ENCODE data around the gene ZNF500.
"Not testable (repeated sequence)": the region's sequence is repeated elsewhere in the genome, so short reads cannot be mapped to it uniquely, and the experiment has no call there.

ZNF500 gene

DNA sequence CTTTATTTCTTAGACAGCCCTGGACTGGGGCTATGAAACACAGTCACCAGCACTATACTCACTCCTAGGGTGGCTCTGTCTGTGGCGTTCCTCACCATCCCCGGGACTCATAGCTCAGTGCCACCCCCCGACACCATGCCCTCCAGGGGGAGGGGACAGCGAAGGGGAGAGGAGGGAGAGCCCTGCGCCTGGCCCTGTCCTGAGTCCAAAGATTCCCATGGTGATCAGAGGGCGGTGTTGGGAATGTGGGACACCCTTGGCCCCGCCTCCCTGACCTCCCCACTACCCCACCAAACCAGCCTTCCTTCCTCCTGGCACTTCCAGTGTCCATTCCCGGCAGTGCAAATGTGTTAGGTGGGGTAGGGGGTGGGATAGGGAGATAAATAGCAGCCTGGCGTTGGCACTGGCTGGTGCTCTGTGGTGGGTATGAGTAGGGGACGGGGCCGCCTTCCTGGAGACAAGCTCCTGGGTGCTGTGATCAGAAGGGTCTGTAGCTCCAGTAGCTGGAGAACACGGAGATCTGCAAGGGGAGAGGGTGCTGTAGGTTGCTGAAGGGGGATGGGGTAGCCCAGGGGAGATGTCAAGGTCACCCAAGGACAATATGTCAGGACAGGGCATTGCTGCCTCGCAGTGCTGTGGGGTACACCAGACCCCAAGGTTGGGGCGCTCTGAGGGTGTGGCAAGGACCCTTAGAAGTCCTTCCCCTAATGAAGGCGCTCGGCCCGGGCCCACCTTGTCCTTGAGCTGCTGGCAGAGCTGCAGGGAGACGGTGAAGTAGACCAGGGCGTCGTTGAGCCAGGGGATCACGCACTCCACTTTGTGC, 30.2 kb upstream of the ZNF500 start:
- no peak for DNase-seq (ENCODE audit: low spot score)

DNA sequence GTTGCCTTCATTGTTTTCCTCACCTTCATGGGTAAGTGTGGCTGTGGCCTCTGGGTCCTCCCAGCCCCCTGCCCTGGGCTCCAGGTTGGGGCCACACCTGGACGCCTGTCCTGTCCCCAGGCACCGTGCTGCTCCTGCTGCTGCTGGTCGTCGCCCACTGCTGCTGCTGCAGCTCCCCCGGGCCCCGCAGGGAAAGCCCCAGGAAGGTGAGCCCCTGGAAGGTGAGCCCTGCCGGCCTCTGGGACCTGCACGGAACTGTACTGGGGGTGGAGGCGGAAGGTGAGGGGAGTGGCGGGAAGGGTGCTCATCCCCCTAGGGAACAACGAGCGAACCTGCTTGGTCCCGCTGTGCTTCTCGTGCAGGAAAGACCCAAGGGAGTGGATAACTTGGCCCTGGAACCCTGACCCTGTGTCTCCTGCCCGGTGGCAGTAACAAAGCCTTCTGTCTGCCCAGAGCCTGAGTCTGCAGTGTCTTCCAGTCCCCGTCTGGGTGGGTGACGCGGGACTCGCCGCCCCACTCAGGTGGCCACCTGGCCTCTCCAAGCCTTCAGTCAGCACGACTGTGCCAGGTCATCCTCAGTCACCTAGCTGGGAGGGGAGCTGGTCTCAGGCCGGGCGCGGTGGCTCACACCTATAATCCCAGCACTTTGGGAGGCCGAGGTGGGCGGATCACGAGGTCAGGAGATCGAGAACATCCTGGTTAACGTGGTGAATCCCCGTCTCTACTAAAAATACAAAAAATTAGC, 29.0 kb upstream of the ZNF500 start:
- no peak for DNase-seq (ENCODE audit: low spot score)

DNA sequence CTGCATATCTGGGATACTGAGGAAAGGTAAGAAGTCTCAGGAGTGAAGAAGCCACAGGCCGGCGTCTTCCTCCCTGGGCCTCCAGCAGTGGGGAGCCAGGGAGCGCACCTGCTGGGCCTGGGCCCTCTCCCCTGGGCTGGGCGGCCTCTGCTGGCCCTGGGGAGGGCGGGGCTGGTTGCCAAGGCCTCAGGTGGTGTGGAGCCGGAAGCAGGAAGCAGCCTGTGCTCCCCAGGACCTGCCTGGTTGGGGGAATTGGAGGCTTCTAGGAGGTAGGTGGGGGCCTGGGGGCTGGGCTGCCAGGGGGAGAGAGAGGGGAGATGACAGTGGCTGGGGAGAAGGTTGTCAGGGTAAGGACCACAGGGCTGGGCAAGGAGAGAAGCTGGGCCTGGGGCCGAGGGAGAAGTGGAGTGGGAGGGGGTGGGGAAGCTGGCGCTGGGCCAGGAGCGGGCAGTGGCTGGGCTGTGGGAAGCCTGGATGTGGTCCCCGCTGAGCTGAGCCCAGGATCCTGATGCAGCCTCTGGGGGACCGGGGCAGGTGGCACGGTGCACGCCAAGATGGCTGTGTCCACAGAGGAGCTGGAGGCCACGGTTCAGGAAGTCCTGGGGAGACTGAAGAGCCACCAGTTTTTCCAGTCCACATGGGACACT, 28.3 kb upstream of the ZNF500 start, which contains the start of gene SMIM22:
Gene SMIM22 (plus strand): TSS at position 189 of the 647 bp plus-strand sequence. CDS start 366 bp downstream, at position 555.
- no peak for DNase-seq (ENCODE audit: low spot score)

DNA sequence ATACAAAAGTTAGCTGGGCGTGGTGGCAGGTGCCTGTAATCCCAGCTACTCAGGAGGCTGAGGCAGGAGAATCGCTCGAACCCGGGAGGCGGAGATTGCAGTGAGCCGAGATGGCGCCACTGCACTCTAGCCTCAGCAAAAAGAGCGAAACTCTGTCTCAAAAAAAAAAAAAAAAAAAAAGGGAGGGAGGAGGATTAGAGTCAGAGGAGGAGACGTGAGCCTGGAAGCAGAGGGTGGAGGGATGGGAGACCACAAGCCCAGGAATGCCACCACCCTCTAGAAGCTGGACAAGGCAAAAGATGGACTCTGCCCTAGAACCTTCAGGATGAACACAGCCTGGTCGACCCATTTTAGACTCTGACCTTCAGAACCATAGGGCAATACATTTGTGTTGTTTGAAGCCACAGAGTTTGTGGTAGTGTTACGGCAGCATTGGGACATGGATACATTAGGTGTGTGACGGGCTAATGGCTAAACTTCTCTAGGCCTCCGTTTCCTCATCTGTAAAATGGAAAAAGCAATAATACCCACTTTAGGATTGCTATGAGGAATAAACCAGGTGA, 26.1 kb upstream of the ZNF500 start:
- DNase-seq (ENCODE audit: low spot score): no peak

DNA sequence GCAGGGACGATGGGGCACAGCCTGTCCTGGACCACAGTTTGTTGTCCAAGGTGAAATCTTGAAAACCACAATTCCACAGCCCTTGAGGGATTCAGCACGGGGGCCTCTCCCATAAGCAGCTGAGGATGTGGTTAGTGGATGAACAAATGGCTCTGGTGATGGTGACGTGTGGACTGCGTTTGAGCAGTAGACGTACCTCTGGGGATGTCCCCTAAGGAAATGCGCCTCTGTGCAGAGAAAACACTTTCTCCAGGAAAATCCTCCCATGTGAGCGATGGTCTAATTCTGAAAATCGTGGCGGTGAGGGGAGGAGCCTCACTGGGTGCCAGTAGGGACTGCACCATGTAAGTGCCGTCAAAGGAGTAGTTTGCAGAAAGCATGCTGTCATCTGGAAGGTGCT, 23.9 kb upstream of the ZNF500 start:
- DNase-seq (ENCODE audit: low spot score): no peak

DNA sequence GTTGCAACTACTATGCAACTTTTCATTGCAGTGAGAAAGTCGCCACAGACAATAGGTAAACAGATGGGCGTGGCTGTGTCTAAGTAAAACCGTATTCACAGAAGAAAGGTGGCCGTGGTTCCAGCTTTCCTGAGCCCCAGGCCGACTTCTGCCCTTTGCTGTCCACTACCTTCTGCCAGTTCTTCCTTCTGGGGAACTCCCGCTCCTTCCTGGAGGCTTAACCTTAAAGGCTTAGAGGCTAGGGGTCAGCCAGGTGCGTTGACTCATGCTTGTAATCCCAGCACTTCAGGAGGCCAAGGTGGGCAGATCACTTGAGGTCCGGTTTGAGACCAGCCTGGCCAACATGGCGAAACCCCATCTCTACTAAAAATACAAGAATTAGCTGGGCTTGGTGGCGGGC, 23.3 kb upstream of the ZNF500 start:
- DNase-seq (ENCODE audit: low spot score): no peak

DNA sequence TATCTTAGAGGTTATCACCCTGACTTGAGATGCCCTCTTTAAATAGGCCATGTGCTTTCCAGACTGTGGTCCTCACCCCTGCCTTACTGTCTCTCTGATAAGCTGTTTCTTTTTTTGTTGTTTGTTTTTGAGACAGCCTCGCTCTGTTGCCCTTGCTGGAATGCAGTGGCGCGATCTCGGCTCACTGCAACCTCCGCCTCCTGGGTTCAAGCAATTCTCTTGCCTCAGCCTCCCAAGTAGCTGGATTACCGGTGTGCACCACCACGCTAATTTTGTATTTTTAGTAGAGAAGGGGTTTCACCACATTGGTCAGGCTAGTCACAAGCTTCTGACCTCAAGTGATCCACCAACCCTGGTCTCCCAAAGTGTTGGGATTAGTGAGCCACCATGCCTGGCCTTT, 21.9 kb upstream of the ZNF500 start:
- DNase-seq (ENCODE audit: low spot score): no peak

DNA sequence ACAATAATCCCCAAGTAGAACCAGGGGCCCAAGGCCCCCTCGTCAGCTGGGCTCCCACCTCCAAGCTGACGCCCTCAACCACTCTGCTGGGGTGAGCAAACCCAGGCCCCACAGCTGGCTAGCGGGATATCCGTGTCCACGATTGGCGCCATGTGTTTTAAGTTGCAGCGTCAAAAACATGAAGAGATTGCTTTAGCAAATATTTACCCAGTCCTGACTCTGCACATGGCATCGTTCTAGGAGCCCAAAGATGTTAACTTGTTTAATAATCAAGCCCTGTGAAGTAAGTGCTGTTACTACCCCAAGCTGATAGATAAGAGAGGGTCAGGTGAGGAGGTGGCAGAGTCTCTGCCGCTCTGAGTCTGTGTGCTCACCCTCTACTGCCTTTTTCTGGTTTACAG, 21.5 kb upstream of the ZNF500 start:
- no peak for DNase-seq (ENCODE audit: low spot score)

DNA sequence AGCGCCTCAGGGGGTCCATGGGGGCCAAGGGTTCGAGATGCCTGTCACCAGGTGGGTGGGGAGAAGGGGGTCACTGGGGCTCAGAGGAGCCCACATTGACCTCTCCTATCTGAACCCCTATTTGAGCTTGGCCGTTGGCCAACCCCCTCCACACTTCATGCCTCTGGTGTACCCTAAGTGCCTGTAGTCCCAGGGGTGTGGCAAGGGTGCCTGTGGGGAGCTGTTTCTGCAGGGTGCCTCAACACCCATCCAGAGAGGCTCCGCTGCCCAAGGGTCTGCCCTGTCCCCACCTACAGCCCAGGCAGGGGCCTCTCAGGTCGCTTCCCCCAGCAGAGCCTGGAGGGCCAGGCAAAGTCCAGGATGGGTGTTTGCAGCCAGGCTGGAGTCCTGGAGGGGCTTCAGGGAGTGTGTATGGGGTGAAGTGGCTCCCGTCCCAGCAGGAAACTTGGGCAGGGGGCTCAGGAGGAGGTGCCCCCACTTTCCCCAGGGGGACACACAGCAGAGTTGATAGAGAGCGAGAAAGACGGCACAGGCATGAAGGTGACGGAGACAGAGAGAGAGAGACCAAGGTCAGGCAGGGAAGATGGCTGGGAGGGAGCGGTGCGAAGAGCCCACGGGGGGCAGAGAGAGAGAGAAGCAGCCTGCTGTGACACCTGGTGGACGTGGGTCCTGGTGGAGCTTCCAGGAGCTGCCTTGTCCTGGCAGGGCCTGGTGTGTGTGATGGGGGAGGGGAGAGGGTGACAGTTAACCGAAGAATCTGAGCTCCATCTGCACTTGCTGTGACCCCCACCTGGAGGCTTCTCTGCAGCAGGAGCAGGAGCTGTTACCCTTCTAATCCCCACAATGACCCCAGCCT, 20.9 kb upstream of the ZNF500 start, which contains the start of gene SEPTIN12:
Gene SEPTIN12 (minus strand): TSS at position 719 of the 856 bp plus-strand sequence. CDS start 700 bp downstream, at position 19.
- no peak for DNase-seq (ENCODE audit: low spot score)

DNA sequence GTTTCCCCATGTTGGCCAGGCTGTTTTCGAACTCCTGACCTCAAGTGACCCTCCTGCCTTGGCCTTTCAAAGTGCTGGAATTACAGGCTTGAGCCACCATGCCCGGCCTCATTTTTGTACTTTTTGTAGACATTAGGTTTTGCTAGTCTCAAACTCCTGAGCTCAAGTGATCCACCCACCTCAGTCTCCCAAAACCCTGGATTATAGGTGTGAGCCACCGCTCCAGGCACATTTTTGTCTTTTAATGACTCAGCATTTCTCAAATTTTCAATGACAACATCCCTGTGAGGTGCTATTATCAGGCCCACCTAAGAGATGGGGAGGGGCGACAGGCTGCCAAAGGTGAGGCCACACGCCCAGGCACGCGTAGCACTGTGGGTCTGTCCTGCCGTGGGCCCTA, 20.1 kb upstream of the ZNF500 start:
- no peak for DNase-seq (ENCODE audit: low spot score)

DNA sequence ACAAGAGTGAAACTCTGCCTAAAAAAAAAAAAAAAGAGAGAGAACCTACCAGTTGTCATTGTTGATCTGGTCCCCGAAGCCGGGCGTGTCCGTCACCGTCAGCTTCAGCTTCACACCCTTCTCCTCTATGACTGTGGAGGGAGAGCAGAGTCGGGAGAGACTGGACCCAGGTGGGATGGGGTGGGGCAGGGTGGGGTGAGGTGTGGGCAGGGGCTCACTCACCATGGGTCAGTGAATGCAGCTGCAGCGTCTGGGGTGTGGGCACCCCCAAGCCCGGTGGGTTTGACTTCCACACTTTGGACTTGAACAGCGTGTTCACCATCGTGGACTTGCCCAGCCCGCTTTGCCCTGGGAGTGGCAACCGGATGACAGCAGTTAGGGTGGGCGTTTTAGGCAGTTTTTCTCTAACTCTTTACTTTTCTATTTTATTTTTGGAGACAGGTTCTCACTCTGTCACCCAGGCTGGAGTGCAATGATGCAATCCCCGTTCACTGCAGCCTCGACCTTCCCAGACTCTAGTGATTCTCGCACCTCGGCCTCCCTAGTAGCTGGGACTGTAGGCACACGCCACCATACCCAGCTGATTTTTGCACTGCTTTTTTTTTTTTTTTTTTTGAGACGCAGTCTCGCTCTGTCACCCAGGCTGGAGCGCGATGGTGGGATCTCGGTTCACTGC, 18.9 kb upstream of the ZNF500 start:
- no peak for DNase-seq (ENCODE audit: low spot score)

DNA sequence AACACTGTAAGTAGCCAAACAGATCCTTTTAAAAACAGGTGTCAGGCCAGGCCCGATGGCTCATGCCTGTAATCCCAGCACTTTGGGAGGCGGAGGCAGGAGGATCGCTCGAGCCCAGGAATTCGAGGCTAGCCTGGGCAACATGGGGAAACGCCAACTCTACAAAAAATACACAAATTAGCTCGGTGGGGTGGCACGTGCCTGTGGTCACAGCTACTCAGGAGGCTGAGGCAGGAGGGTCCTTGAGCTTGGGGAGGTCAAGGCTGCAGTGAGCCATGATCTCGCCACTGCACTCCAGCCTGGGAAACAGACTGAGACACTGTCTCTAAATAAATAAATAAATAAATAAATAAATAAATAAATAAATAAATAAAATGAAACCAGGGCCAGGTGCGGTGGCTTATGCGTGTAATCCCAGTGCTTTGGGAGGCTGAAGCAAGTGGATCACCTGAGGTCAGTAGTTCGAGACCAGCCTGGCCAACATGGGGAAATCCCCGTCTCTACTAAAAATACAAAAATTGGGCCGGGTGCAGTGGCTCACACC, 17.6 kb upstream of the ZNF500 start:
- DNase-seq (ENCODE audit: low spot score): not testable (repeated sequence)

DNA sequence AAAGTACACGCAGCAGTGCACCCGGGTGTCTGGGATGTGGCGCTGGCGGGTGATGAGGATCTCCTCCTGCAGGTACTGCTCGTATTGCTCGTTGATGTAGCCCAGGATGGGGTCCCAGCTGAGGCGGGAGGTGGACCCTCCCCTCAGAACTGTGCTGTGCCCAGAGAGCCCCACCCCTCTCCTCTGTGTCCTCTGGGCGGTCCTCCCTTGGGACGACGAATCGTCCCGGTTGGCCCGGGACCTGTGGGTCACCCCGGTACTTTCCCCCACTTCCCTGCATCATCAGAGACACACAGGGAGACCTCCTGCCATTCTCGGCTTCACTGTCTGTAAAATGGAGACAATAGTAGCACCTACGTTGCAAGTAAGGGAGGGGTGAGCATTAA, 17.0 kb upstream of the ZNF500 start:
- DNase-seq (ENCODE audit: low spot score): no peak

DNA sequence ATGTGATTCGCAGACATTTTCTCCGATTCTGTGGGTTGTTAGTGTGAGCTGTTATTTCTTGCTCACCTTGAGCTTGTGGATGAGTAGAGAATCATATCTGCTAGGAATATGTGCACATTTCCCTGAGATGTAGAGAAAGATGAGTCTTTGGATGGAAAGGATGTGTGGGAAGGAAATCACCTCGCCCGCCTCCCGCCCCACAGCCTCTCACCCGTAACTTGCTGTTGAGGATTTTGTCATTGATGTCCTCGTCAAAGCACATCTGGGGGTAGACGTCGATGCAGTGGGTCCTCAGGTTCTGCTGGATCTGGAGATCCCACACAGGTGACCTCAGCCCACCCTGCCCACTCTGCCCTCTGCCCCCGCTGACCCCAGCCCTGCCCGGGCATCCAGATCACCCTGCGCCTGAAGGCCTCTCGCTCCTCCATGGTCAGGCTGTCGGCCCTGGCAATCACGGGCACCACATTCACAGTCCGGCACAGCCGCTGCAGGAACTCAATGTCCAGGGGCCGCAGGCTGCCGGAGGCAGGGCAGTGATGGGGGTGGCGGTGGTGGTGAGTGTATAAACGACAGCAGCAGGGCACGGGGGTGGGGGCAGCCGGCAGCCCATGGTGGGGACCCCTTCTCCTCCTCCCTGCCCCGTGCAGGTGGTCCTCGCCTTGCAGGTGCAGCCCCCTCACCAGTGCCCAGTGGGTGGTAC, 16.4 kb upstream of the ZNF500 start:
- no peak for DNase-seq (ENCODE audit: low spot score)

DNA sequence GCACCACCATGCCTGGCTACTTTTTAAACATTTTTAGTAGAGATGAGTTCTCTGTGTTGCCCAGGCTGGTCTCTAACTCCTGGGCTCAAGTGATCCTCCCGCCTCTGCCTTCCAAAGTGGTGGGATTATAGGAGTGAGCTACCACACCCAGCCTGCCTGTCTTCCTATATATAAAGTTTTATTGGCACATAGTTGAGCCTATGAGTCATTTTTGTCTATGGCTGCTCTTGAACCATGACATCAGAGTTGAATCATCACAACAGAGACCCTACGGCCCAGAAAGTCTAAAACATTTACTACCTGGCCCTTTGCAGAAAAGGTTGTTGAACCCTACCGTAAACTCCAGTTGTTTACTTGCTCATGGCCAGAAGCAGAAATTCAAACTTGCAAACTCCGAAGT, 13.3 kb upstream of the ZNF500 start:
- no peak for DNase-seq (ENCODE audit: low spot score)

DNA sequence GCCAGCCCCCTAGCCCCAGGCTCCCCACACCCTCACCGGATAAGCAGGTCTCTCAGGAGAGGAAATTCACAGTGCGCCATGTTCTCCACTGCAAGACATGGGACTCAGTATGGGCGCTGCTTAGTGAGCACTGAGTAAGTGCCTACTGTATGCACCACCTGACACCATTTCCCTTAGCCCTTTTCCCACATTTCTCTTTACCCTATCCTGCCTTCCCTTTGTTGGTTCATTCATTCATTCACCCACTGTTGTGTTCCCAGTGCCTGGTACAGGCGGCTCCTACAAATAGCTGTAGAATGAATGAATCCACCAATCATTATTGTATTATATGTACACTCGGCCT, 11.1 kb upstream of the ZNF500 start:
- DNase-seq (ENCODE audit: low spot score): no peak

DNA sequence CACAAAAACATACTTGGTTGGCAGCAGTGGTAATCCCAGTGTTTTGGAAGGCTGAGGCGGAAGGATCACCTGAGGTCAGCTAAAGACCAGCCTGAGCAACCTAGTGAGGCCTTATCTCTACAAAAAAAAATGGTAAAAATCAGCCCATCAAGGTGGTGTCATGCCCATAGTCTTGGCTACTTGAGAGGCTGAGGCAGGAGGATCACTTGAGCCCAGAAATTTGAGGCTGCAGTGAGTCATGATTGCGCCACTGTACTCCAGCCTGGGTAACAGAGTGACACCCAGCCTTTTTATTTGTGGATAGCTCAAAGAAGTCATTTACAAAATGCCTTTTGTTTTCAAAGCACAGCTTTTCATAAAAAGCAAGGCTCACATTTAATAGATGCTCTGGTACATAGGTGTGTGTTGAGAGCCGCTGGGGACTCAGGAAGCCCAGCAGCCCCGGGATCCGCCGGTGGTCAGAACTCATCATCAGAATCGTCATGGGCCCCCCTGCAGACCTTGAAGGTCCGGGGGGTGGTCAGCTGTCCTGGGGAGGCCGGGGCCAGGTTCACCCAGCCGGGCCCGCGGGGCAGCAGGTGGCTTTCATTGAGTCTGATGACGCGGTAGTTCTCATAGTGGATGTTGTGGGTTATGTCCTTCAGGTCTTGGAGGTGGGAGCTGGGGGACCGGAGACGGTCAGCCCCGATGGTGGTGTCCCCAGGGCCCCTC, 10.5 kb upstream of the ZNF500 start:
- DNase-seq (ENCODE audit: low spot score): no peak

DNA sequence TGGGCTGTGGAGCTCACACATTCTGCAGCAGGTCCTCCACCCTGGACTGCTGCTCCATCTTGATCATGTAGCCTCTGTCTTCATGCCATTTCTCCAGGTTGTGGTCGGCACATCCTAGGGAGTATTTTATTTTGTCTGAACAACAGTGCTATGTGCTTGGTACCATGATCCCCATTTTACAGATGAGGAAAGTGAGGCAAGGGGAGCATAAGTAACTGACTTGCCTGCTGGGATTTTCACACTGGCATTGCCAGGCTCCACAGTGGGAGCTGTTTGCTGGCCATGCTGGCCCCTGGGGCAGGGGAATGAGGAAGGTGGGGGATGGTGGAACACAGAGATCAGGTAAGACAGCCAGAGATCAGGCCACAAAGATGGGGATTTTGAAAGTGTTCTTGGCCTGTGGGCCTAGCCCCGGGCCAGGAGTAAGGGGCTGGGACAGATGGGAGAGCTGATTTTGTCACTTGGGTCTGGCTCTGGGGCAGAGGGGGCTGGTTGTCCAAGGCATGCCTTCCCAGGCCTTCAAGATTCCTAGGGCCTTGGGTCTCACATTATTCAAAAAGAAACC, 9.3 kb upstream of the ZNF500 start:
- DNase-seq (ENCODE audit: low spot score): no peak

DNA sequence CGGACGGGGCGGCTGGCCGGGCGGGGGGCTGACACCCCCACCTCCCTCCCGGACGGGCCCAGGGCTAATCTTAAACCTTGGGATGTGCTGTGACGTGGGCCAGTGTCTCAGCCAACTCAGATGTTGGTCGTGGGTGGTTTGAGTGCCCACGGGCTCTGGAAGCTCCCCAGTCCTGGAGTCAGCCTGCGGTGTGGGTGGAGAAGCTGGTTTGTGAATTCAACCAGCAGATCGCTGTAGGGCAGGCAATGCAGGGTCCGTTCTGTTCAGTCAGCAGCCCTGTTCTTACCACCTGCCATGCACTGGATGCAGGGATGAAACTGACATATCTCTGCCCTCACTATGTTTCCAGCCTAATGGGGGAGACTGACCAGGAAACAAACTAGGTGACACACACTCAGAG, 8.0 kb upstream of the ZNF500 start:
- DNase-seq (ENCODE audit: low spot score): no peak
